ENCODE data around the gene STAM.

The STAM gene

DNA sequence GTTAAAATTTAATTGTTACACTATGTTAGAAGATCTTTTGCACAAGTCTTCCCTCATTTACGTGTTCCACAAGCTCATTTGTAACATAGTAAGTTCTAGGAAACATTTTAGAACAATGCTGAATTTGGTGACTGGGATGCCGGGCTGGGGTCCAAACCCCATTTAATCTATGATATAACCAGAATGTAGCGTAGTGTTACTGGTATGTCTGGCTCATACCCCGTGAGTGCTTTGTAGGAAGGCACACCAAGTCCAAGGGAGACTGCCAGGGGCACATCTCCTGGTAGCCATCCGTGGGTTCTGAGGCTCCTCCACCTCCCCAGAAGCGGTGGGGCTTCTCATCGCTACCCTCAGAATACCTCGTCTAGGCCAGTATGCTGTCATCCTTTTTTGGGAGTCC lies 86.7 kb downstream of the STAM start:
- no peak for DNase-seq (ENCODE audit: low spot score)

DNA sequence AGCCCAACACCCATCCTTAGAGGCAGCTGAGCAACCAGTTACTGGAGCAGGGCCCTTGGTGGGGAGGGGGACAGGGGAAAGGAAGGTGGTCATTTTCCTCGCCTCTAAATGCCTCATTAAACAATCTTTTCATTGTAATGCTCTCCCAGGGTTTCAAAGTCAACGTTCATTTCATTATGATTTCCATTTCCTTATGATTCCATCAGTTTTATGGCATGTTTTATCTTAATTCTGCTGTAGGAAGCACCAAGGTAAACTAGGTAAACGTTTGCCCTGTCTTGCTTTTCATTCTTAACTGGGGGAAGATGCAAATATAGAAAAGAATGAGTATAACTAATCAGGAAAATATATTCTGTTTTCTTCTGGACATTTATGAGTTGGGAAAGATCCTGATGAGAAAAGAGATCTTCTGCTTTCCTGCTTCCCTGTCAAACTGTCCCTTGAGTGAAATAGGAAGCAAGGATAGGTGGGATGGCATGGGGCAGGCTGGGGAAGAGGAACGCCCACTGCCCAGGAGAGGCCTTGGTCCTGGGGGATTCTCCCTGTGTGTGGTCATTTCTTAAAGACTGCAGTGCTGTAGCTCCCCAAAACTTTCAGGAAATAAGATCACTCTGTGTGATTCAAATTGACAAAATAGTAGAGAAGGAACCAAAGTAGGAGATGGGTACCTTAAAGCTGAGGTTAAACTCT lies 87.5 kb downstream of the STAM start:
- DNase-seq (ENCODE audit: low spot score) = no peak

DNA sequence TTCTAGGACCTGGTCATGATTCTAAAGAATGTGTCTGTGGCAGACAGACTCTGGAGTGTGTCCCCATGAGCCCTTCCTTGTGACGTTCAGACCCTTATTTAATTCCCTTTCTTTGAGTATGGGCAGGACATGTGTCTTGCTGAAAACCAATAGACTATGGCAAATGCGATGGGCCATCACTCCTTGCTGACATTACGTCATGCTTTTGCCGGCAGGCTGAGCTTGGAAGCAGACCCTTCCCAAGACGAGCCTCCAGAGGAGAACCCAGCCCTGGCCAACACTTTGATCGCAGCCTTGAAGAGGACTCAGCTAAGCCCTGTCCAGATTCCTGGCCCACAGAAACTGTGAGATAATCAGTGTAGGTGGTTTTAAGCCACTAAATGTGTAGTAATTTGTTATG lies 89.7 kb downstream of the STAM start:
- no peak for DNase-seq (ENCODE audit: low spot score)

DNA sequence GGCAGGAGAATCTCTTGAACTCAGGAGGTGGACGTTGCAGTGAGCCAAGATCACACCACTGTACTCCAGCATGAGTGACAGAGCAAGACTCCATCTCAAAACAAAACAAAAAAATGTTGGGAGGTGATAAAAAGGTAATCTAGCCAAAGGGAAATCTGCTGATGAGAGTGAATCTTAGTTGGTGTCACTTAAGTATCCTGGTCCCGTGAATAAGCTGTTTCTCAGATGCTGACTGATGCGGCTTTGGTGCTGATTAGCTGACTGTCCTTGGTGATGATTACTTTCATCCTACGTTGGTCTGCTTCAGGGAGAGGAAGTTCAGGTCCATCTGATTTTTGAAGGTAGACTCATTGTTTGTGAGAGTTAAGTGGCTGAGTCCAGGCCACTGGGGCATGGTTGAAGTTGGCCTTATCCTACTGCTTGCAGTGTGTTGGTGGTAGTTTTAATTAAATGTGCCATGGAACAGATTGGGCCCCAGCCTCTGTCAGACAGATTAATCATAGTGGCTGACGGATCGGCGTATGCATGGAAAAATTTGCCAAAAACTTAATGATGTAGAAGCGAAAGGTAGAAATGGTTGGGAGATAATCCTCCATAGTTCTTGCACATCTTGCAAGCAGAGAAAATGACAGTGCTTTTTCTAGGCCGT lies 90.6 kb downstream of the STAM start:
- no peak for DNase-seq (ENCODE audit: low spot score)

DNA sequence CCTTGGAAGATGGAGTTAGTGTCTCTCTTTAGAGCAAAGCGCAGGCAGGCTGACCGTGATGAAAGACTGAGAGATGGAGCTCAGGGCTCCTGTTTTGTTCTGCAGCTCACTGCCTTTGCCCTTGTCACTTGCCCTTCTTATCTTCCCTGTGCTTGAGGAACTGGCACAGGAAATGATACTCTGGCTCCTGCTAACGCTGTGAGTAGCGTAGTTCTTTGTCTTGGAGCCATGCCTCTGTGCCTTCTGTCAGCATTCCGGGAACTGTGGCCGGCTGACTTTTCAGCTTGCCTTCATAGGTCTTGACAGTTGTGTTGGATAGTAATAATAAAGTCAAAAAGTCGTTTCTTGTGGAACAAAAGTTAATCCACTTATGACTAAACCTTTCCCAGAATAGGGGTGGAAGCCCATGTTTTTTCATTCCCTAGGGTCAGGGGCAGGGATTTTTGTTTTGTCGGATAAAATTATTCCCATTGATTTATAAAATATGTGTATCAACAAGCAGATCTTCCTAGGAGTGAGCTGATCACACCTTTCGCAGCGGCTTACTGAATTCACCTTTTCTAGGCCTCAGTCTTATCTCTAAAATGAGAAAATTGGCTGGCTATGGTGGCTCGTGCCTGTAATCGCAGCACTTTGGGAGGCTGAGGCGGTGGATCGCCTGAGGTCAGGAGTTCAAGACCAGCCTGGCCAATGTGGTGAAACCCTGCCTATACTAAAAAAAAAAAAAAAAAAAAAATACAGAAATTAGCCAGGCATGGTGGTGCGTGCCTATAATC lies 91.4 kb downstream of the STAM start:
- DNase-seq (ENCODE audit: low spot score) = no peak

DNA sequence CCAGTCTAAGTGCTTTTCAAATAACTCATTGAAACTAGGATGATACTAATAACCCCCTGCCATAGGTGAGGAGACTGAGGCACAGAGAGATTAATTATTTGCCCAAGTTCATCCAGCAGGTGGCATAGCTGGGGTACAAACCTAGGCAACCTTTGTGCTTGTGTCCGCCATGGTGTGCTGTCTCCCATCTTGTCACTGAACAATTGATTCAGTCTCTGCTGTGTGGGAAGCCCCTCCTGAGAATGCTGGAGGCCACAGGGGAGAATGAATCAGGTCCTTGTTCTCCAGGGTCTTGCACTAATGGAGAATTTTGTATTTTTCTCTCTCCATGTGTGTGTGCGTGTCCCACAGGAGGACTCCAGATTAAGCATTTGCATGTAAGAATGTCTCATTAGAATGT lies 92.3 kb downstream of the STAM start:
- no peak for DNase-seq (ENCODE audit: low spot score)

DNA sequence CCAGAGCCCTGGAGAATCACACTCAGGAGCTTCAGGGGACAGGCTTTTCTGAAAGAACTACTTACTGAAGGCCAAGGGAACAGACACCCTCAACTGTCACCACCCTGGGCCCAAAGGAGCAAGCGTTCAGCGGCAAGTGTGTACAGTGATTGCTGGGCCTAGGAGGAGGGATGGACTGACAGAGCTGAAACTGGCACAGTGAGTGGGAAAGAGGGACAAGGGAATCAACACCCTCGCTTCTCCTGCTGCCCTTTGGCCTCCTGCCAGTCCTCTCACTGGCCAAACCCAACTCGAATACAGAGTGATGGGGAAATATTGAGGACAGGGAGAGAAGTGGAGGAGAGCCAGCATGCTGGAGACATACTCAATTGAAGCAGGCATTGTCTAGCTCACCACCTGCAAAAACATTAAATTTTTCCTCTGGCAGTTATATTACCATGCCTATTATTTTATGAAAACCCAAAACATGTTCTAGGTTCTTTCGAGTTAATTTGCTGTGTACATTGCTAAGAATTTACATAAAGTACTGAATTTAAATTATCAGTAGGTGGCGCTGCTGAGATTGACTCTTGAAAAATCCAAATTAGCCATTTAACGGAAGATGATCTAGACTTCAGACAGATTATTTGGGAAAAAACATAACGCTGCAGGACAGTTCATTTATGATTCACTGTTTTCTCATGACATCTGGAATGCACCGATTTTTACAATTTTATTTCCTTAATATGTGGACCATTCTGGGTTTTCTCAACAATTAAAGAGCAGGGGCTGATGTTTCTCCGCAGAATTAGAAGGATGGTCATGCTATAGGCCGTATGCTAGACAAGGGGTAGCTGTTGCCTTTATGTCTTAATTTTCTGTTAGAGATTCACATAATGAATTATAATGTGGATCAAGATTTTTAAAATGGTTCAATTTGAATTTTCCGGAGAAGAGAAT lies 93.3 kb downstream of the STAM start:
- peak; percentile 52 for DNase-seq (ENCODE audit: low spot score)

- DNase-seq (ENCODE audit: low spot score) = no peak
These were observed 96.7 kb downstream of the STAM start for GRCh38 chr10:17740668-17741067.

DNA sequence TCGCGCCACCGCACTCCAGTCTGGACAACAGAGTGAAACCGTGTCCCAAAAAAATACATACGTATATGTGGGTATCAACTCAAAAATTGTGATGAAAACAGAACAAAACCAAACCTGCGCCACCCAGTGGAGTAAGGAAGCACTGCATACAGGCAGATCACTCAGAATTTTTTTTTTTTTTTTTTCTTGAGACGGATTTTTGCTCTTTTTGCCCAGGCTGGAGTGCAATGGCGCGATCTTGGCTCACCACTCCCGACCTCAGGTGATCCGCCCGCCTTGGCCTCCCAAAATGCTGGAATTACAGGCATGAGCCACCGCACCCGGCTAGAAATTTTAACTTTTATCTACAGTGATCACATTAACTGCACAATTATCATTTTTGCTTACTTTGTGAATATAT lies 99.0 kb downstream of the STAM start:
- DNase-seq (ENCODE audit: low spot score) = peak; percentile 72

GRCh38 chr10:17743437-17743836 lies 99.5 kb downstream of the STAM start:
- no peak for DNase-seq (ENCODE audit: low spot score)

- no peak for DNase-seq (ENCODE audit: low spot score)
These were observed 100.5 kb downstream of the STAM start for GRCh38 chr10:17744341-17744861.

DNA sequence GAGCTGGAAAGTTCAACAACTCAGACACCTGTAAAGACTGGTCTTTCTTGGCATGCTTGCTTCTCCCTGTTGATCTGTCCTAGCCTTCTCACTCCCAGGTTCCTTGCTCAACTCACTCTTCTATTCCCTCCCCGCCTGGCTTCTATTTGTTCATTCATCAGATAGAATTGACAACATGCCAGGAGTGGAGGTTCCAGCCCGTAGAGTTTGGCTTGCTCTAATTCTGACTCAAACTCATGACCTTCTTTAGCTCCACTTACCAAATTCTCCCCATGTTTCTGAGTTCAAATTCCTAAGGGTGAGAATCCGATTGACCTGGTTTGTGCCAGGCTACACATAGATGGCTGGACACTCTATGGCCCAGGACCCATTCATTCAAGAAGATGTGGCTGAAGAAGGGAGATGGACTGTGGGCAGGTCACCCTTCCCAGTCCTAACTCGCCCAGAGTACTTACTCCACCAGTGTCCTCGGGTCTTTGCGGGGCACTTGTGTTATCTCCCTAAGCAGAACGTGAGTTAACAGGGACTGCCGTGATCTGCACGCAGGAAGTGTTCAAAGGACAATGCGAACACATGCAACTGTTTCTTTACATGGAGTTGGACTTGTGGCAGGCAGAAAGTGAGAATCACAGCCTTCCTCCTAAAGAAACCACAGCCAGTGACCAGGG lies 104.1 kb downstream of the STAM start:
- no peak for DNase-seq (ENCODE audit: low spot score)

DNA sequence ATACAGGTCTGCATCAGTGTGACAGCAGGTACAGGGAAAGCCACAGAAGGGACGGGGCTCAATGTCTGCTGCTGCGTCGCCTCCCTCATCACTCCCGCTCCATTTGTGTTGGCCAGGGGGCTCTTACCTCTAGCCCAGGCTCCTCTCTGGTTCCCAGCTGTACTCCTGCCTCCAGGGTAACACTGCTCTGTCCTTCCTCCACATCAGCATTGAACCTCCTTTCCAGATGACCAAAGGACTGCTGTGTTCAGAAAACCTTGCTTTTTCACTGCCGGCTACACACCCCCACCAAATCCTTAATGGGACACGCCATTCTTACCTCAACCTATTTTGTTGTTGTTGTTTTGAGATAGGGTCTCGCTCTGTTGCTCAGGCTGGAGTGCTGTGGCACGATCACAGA lies 105.9 kb downstream of the STAM start:
- no peak for DNase-seq (ENCODE audit: low spot score)

DNA sequence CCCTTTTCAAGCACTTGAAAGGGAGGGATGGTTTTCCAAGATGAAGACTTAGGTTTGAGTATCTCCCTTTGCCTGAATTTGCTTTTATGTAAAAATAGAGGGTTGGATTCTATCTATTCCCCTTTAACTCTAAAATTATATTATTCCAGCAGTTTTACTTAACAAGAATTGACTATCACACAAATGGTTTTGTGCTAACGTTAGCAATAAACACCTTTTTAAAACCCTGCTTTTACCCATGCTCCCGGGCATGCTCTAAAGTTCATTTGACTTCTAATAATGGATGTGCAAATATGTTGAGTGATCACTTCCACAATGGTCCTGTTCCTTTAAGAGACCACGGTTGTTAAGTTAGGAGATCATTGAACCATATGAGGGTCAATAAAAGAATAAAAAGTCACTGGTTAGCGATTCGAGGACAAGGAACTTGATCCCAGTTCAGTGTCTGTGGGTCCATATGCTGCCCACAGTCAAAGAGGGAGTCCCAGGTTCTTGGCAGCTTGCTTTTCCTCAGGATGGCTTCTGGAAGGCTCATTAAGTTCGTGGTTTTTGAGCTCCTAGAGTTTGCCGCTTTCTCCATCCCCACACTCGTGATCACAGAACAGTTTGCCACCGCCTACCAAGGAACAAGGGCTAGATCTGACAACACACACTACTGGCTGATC lies 108.0 kb downstream of the STAM start, which contains the start of gene TMEM236:
TMEM236 (plus strand) TSS at position 421 of the 665 bp plus-strand sequence; CDS start at position 516, 95 bp downstream.
- DNase-seq (ENCODE audit: low spot score) = no peak

GRCh38 chr10:17756557-17757217 lies 112.7 kb downstream of the STAM start:
- no peak for DNase-seq (ENCODE audit: low spot score)

GRCh38 chr10:17758200-17758599 lies 114.2 kb downstream of the STAM start:
- no peak for DNase-seq (ENCODE audit: low spot score)

GRCh38 chr10:17758896-17759295 lies 114.9 kb downstream of the STAM start:
- no peak for DNase-seq (ENCODE audit: low spot score)

GRCh38 chr10:17764142-17764541 lies 120.2 kb downstream of the STAM start:
- no peak for DNase-seq (ENCODE audit: low spot score)

DNA sequence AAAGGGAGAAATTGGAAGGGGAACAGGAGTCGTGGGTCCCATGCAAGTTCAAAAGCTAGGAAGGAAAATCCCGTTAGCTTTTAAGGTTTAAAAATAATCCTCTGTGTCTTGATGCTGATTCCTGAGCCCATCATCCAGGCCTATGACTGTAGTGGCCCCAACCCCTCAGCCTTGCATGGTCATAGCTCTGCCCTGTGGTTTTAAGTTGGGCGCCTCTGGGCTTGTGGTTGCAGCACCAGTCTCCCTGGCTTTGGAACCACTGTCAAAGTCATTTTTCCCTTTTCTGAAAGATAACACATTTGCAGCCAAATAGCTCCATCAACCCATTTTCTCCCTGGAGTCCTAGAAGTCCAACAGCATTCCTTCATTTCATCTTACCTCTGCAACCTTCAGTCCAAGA lies 121.7 kb downstream of the STAM start:
- no peak for DNase-seq (ENCODE audit: low spot score)

Data from CD4-positive, alpha-beta T cell treated with Interleukin-15 for 4 hours (primary cell).